Measurements from ENCODE around the gene UNK. TPM values are rescaled to one million over a fixed set of nuclear protein-coding genes. Genes with fewer than 3 reads are reported as not detected.

UNK gene
- total RNA-seq, 1 experiment from 2014 or later, result 32.1 TPM

- no peak overlapping the region for H3K4me3 ChIP-seq (ENCODE audit: low read depth in 2 of 2, low read length in 2 of 2)
- intact Hi-C loops (cut with micrococcal nuclease; ENCODE audit: unreplicated experiment) (no loop called here), in situ Hi-C loops (cut with HindIII; ENCODE audit: low pct_unique_long_range_greater_than_20kb, low sequenced_read_pairs) (no loop called here)
- CTCF ChIA-PET, result interaction anchor here (1.2 kb wide), 1 partner anchor 17 kb away, joined by 5 read pairs; the partner anchor contains the start of gene WBP2
- H3K4me1 ChIP-seq (ENCODE audit: control insufficient read depth, insufficient read depth, low read length), result peaks cover 41% of the 10 kb centered on the region
- TF ChIP-seq POLR2AphosphoS5 (IDR thresholded peaks at IDR 0.05; ENCODE audit: low read depth, low read length) (peak; percentile 56; the same call in 1 of the 2 replicates), SIN3A (IDR thresholded peaks at IDR 0.05; ENCODE audit: borderline replicate concordance, insufficient read depth, low read depth, low read length) (no peak)
- peak; percentile 48 for ATAC-seq
- no peaks in the 10 kb centered on the region for H3K27me3 ChIP-seq (ENCODE audit: control insufficient read depth, insufficient read depth, low read length)
- no peak for DNase-seq (ENCODE audit: low read depth, low spot score)
- POLR2A ChIA-PET, result interaction anchor here (0.6 to 1.5 kb wide), 3 partner anchors 9 to 93 kb away, joined by 3 to 11 read pairs (median 4); partner anchors contain the start of gene WBP2
- no peaks in the 10 kb centered on the region; the same call in 1 of the 2 replicates for H3K36me3 ChIP-seq (ENCODE audit: control insufficient read depth, insufficient read depth, low read length)
- H3K9me3 ChIP-seq (ENCODE audit: control insufficient read depth, insufficient read depth, low read depth, low read length), result no peaks in the 10 kb centered on the region
- BruUV-seq (replicated peaks), result no TSS peak
- H3K27ac ChIP-seq (ENCODE audit: low read length), result peak overlapping the region; percentile 60
These were observed 88.1 kb downstream of the UNK start for GRCh38 chr17:75872434-75873351.

GRCh38 chr17:75873587-75874322 lies 89.1 kb downstream of the UNK start:
- ATAC-seq, result no peak
- TF ChIP-seq, protein P1, sequence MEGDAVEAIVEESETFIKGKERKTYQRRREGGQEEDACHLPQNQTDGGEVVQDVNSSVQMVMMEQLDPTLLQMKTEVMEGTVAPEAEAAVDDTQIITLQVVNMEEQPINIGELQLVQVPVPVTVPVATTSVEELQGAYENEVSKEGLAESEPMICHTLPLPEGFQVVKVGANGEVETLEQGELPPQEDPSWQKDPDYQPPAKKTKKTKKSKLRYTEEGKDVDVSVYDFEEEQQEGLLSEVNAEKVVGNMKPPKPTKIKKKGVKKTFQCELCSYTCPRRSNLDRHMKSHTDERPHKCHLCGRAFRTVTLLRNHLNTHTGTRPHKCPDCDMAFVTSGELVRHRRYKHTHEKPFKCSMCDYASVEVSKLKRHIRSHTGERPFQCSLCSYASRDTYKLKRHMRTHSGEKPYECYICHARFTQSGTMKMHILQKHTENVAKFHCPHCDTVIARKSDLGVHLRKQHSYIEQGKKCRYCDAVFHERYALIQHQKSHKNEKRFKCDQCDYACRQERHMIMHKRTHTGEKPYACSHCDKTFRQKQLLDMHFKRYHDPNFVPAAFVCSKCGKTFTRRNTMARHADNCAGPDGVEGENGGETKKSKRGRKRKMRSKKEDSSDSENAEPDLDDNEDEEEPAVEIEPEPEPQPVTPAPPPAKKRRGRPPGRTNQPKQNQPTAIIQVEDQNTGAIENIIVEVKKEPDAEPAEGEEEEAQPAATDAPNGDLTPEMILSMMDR (IDR thresholded peaks at IDR 0.05), result no peak
- TF ChIP-seq TCF7L2 (IDR thresholded peaks at IDR 0.05; ENCODE audit: low read depth, low read length), result no peak
- TF ChIP-seq SIN3A (IDR thresholded peaks at IDR 0.05; ENCODE audit: borderline replicate concordance, insufficient read depth, low read depth, low read length), result no peak
- TF ChIP-seq, protein P2, sequence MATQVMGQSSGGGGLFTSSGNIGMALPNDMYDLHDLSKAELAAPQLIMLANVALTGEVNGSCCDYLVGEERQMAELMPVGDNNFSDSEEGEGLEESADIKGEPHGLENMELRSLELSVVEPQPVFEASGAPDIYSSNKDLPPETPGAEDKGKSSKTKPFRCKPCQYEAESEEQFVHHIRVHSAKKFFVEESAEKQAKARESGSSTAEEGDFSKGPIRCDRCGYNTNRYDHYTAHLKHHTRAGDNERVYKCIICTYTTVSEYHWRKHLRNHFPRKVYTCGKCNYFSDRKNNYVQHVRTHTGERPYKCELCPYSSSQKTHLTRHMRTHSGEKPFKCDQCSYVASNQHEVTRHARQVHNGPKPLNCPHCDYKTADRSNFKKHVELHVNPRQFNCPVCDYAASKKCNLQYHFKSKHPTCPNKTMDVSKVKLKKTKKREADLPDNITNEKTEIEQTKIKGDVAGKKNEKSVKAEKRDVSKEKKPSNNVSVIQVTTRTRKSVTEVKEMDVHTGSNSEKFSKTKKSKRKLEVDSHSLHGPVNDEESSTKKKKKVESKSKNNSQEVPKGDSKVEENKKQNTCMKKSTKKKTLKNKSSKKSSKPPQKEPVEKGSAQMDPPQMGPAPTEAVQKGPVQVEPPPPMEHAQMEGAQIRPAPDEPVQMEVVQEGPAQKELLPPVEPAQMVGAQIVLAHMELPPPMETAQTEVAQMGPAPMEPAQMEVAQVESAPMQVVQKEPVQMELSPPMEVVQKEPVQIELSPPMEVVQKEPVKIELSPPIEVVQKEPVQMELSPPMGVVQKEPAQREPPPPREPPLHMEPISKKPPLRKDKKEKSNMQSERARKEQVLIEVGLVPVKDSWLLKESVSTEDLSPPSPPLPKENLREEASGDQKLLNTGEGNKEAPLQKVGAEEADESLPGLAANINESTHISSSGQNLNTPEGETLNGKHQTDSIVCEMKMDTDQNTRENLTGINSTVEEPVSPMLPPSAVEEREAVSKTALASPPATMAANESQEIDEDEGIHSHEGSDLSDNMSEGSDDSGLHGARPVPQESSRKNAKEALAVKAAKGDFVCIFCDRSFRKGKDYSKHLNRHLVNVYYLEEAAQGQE (IDR thresholded peaks at IDR 0.05; ENCODE audit: insufficient read depth in 1 of 2, low read depth in 2 of 2, low read length in 1 of 2), result no peak
- no peak for TF ChIP-seq POLR2AphosphoS5 (IDR thresholded peaks at IDR 0.05; ENCODE audit: low read depth, low read length)
- H3K36me3 ChIP-seq (ENCODE audit: control insufficient read depth, insufficient read depth, low read length), result no peaks in the 10 kb centered on the region; the same call in 1 of the 2 replicates
- in situ Hi-C loops (cut with HindIII; ENCODE audit: low pct_unique_long_range_greater_than_20kb, low sequenced_read_pairs), result no loop called here
- intact Hi-C loops (cut with micrococcal nuclease; ENCODE audit: unreplicated experiment), result no loop called here
- no TSS peak for BruUV-seq (replicated peaks)
- CTCF ChIA-PET, result interaction anchor here (1.0 to 1.2 kb wide), 2 partner anchors 13 to 18 kb away, joined by 3 to 5 read pairs; partner anchors contain the start of gene WBP2
- POLR2A ChIA-PET, result interaction anchor here (0.6 to 1.5 kb wide), 2 partner anchors 13 to 18 kb away, joined by 3 to 4 read pairs; partner anchors contain the start of gene WBP2
- peaks cover 41% of the 10 kb centered on the region for H3K4me1 ChIP-seq (ENCODE audit: control insufficient read depth, insufficient read depth, low read length)
- H3K27me3 ChIP-seq (ENCODE audit: control insufficient read depth, insufficient read depth, low read length), result no peaks in the 10 kb centered on the region
- no peak overlapping the region for H3K4me3 ChIP-seq (ENCODE audit: low read depth in 2 of 2, low read length in 2 of 2)
- H3K9me3 ChIP-seq (ENCODE audit: control insufficient read depth, insufficient read depth, low read depth, low read length), result no peaks in the 10 kb centered on the region
- peak overlapping the region; percentile 60 for H3K27ac ChIP-seq (ENCODE audit: low read length)
- DNase-seq (ENCODE audit: low read depth, low spot score), result no peak

Measured in Panc1 (cell line).